ENCODE results near the gene VEGFB.

GRCh38 chr11:64275031-64275800, 40.8 kb downstream of the VEGFB start:
- TF ChIP-seq CTCF (IDR thresholded peaks at IDR 0.05) (no peak), POLR2A (IDR thresholded peaks at IDR 0.05) (no peak)

Measured in Peyer's patch (tissue), 4 donors.